Measurements from ENCODE around the gene PRDM4.

- TF ChIP-seq CTCF (IDR thresholded peaks at IDR 0.05) (no peak), EP300 (IDR thresholded peaks at IDR 0.05; ENCODE audit: low read depth) (no peak), POLR2AphosphoS5 (IDR thresholded peaks at IDR 0.05) (no peak), POLR2A (IDR thresholded peaks at IDR 0.05) (no peak)
These were observed 26.8 kb downstream of the PRDM4 start for GRCh38 chr12:107734139-107734538.
